HG03196 (cell line): ENCODE results near the gene INTS3.

Experiments
- ATAC-seq: cut with Tn5 transposase; IDR thresholded peaks from one replicate; pipeline ENCODE4 v1.9.1; 2021; ENCODE audit not compliant: unreplicated experiment

INTS3 gene, protein sequence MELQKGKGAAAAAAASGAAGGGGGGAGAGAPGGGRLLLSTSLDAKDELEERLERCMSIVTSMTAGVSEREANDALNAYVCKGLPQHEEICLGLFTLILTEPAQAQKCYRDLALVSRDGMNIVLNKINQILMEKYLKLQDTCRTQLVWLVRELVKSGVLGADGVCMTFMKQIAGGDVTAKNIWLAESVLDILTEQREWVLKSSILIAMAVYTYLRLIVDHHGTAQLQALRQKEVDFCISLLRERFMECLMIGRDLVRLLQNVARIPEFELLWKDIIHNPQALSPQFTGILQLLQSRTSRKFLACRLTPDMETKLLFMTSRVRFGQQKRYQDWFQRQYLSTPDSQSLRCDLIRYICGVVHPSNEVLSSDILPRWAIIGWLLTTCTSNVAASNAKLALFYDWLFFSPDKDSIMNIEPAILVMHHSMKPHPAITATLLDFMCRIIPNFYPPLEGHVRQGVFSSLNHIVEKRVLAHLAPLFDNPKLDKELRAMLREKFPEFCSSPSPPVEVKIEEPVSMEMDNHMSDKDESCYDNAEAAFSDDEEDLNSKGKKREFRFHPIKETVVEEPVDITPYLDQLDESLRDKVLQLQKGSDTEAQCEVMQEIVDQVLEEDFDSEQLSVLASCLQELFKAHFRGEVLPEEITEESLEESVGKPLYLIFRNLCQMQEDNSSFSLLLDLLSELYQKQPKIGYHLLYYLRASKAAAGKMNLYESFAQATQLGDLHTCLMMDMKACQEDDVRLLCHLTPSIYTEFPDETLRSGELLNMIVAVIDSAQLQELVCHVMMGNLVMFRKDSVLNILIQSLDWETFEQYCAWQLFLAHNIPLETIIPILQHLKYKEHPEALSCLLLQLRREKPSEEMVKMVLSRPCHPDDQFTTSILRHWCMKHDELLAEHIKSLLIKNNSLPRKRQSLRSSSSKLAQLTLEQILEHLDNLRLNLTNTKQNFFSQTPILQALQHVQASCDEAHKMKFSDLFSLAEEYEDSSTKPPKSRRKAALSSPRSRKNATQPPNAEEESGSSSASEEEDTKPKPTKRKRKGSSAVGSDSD

GRCh38 chr1:153727463-153728304, at the start of gene INTS3:
TSS of gene INTS3 (plus strand) at chr1:153728050. CDS start at chr1:153728635, 585 bp downstream.
- ATAC-seq = peak; percentile 93

GRCh38 chr1:153678519-153679336, 49.1 kb upstream of the INTS3 start, which contains the start of gene NPR1:
TSS of gene NPR1 (plus strand) at chr1:153678688. CDS start at chr1:153679109, 421 bp downstream.
- no peak for ATAC-seq

DNA sequence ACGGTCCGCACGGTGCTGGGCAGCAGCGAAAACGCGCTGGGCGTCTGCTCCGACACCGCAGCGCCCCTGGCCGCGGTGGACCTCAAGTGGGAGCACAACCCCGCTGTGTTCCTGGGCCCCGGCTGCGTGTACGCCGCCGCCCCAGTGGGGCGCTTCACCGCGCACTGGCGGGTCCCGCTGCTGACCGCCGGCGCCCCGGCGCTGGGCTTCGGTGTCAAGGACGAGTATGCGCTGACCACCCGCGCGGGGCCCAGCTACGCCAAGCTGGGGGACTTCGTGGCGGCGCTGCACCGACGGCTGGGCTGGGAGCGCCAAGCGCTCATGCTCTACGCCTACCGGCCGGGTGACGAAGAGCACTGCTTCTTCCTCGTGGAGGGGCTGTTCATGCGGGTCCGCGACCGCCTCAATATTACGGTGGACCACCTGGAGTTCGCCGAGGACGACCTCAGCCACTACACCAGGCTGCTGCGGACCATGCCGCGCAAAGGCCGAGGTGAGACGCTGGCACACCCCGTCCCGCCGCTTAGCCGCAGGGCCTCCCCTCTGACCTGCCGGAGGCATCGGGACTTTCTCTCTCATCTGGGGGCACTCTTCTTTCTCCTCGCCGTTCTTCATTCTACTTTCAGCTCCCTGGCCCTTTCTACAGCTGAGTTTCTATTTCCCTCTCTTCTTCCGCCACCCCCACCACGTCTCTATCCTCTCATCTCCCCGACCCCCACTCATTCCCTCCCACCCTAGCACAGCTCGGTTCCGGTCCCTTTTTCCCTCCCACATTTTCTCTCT, 48.3 kb upstream of the INTS3 start:
- ATAC-seq = no peak

GRCh38 chr1:153680120-153680403, 47.8 kb upstream of the INTS3 start:
- ATAC-seq = no peak

- ATAC-seq = no peak
Measured at GRCh38 chr1:153682730-153683129, 45.1 kb upstream of the INTS3 start.

- no peak for ATAC-seq
Measured at GRCh38 chr1:153683854-153684253, 44.0 kb upstream of the INTS3 start.

DNA sequence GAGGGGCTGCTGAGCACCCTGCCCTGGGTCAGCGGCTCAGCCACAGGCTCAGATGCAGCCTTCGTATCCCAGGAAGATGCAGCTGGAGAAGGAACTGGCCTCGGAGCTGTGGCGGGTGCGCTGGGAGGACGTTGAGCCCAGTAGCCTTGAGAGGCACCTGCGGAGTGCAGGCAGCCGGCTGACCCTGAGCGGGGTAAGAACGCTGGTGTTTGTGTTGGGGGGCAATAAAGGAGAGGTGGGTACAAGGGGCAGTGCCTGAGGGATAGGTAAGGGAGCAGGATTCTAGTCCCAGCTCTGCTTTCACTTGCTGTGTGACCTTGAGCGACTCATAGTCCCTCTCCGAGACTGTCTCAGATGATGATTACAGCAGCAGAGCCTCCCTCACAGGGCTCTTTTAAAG, 43.0 kb upstream of the INTS3 start:
- ATAC-seq = no peak

- ATAC-seq = no peak
Measured at GRCh38 chr1:153685544-153686340, 42.1 kb upstream of the INTS3 start.

- ATAC-seq = no peak
Measured at GRCh38 chr1:153687346-153688125, 40.3 kb upstream of the INTS3 start.

- no peak for ATAC-seq
Measured at GRCh38 chr1:153688276-153688675, 39.6 kb upstream of the INTS3 start.

- no peak for ATAC-seq
Measured at GRCh38 chr1:153688736-153689328, 39.0 kb upstream of the INTS3 start.

DNA sequence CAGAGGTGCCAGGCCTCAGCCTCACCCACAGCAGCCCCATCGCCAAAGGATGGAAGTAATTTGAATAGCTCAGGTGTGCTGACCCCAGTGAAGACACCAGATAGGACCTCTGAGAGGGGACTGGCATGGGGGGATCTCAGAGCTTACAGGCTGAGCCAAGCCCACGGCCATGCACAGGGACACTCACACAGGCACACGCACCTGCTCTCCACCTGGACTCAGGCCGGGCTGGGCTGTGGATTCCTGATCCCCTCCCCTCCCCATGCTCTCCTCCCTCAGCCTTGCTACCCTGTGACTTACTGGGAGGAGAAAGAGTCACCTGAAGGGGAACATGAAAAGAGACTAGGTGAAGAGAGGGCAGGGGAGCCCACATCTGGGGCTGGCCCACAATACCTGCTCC, 34.4 kb upstream of the INTS3 start:
- ATAC-seq = no peak

GRCh38 chr1:153696741-153697140, 31.1 kb upstream of the INTS3 start:
- ATAC-seq = no peak

- ATAC-seq = no peak
Measured at GRCh38 chr1:153697191-153698019, 30.4 kb upstream of the INTS3 start.

DNA sequence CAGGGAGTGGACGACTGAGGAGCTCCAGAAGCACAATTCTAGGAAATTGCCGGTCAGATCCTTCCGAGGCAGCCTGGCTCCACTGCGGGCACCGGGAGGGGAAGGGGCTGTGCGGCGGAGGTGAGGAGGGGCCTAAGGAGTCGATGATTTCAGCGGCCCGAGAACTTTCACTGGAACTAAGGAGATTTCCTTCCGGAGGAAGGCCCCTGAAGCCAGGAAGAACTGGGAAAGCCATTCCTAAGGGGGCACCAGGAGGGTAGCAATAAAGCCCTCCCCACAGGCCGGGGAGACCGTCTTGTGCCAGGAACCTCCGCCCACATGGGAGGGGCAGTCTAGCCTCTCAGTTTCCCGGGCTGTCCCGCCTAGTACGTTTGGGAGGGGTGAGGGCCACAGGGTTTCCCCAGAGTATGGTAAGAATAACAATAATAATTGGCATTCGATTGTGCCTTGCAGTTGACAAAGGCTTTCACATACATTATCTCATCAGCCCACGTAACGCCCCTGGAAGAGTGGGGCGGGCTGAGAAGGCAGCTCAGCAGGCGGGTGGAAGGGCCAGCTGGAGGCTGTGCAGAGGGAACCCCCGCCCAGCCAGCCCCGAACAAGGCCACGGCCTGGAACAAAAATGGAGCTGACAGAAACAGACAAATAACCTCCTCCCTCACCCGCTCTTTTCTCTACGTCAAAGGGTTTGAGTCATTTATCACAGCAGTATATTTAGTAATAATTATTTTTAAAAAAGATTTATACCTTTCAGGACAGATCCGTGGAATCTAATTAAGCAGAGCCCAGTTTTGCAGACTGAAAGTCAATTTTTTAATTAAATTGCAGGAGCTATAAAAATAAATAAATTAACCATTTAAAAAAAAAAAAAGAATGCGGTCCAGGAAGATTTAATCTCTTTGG, 29.6 kb upstream of the INTS3 start:
- ATAC-seq = no peak
